Bone marrow (tissue), 2 donors: ENCODE measurements around the gene KRTAP2-1.
"Not testable (repeated sequence)": the region's sequence is repeated elsewhere in the genome, so short reads cannot be mapped to it uniquely, and the experiment has no call there.

ENCODE experiments used
- DNase-seq, 2 donors: peaks; one replicate each; lab custom pipeline; 2025; lab: John Stamatoyannopoulos, UW

The KRTAP2-1 gene, protein sequence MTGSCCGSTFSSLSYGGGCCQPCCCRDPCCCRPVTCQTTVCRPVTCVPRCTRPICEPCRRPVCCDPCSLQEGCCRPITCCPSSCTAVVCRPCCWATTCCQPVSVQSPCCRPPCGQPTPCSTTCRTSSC

DNA sequence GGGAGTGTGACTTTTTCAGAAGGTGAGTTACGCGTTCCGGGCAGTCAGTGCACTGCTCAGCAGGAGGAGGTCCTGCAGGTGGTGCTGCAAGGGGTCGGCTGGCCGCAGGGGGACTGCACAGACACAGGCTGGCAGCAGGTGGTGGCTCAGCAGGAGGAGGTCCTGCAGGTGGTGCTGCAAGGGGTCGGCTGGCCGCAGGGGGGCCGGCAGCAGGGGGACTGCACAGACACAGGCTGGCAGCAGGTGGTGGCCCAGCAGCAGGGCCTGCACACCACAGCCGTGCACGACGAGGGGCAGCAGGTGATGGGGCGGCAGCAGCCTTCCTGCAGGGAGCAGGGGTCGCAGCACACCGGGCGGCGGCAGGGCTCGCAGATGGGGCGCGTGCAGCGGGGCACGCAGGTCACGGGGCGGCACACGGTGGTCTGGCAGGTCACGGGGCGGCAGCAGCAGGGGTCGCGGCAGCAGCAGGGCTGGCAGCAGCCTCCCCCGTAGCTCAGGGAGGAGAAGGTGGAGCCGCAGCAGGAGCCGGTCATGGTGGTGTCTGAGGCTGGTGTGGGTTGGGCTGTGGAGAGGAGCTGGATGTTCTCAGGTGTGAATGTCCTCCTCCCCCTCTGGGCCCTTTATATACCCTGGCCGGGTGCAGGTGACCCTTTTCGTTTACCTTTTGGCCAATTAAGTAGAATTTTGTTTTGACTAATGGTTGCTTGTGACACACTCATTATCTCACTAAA is at the start of gene KRTAP2-1:
KRTAP2-1 (minus strand) TSS at position 582 of the 731 bp plus-strand sequence; CDS start at position 533, 49 bp downstream.
- not testable (repeated sequence) for DNase-seq

DNA sequence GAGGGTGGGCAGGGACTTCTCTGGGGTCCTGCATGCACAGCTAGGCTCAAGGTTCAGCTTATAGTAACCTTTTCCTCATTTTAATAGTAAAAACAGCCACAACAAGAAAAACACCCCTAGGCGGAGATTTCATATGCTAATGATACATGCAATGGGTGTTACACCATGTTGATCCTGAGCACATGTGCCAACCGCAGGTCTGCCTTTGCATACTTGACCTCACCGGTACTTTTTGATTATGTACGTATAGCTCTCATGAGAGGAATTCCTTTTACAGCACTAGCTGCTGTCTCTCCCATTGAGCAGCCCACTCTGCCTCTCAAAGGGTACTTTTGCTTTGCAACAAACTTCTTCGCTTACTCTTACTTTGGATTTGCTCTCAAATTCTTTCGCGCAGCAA is 48.9 kb upstream of the KRTAP2-1 start:
- no peak for DNase-seq

DNA sequence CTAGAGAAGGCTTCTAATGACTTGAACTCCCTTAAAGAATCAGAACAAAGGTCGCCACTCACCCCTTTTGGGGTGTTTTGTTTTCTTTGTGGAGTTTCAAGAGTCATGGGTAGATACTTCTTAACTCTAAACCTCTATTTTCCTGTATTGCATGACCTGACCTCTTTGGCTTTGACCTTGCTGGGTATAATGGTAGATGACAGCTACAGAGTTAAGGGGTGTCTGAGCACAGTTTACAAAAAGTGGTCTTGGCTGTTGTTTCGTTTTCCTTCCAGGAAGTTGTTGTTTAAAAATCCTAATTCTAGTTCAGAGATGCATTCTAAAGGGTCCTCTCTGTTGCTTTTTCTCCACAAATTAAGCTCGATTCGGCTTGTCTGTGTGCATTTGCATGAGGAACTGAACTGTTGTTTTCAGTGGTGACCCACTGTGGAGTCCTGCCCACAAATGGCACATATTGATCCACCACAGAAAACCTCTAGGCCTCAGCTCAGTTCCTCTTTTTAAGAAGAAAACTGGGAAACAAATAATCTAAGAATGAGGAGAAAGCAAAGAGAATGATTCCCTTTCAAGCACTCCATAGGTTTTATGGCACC is 41.7 kb upstream of the KRTAP2-1 start:
- not testable (repeated sequence) for DNase-seq

DNA sequence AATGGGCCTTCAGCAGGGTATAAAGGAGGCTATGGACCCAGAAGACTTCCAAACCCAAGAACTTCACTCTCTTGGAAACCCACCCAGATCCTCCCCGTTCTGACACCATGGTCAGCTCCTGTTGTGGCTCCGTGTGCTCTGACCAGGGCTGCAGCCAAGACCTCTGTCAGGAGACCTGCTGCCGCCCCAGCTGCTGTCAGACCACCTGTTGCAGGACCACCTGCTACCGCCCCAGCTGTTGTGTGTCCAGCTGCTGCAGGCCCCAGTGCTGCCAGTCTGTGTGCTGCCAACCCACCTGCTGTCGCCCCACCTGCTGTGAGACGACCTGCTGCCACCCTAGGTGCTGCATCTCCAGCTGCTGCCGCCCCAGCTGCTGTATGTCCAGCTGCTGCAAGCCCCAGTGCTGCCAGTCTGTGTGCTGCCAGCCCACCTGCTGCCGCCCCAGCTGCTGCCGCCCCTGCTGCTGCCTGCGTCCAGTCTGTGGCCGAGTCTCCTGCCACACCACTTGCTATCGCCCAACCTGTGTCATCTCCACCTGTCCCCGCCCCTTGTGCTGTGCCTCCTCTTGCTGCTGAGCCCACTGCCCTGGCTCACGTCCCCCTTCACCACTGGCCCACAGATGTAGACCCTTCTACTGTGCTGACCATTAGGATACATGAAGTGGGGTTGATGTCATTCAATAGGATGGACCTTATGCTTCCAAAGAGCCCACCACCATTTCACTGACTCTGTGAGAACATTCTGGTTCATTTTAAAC is 37.2 kb upstream of the KRTAP2-1 start, which contains the start of gene KRTAP4-7:
KRTAP4-7 (plus strand) TSS at position 51 of the 757 bp plus-strand sequence; CDS start at position 108, 57 bp downstream.
- not testable (repeated sequence) for DNase-seq

DNA sequence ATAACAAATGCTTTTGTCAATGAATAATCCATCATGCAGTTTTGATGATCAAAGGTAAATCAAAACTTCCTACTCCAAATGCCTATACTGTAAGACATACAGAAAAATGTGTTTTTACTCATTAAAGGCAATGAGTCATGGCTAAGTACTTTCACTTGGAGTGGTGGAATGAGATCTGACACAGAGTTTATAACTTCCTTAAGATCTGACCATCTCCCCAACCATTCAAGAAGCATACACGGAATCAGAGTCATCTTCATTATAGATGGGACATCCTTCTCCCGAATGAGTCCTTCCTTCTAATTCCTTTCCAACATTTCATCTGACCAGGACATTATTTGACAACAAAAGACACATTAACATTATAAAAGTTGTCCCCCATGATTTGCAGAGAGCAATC is 36.3 kb upstream of the KRTAP2-1 start:
- DNase-seq, result not testable (repeated sequence)

DNA sequence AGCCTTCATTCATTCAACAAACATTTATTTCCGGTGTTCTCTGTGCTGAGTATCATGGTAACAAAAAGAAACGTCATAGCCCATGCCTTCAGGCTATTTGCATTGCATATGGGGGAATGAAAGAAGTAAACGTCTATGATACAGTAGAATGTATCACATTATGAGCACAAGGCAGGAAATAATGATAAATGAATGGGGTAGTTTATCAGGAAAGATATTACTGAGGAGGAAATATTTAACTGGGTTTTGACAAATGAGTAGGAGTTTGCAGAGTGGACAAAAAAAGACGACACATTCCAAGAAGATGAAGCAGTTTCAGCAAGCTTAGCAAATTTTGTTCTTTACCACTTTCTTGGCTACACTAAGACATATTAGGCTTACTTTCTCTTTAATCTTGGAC is 35.5 kb upstream of the KRTAP2-1 start:
- no peak for DNase-seq

DNA sequence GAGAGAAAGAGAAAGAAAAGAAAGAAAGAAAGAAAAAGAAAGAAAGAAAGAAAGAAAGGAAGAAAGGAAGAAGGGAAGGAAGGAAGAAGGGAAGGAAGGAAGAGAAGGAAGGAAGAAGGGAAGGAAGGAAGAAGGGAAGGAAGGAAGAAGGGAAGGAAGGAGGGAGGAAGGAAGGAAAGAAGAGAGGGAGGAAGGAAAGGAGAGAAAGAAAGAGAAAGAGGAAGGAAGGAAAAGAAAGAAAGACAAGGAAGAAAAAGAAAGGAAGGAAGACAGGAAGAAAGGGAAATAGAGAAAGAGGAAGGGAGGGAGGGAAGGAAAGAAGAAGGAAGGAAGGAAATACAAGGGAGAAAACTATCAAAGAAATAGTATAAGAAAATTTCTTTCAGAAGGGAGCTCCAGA is 29.7 kb upstream of the KRTAP2-1 start:
- no peak for DNase-seq

DNA sequence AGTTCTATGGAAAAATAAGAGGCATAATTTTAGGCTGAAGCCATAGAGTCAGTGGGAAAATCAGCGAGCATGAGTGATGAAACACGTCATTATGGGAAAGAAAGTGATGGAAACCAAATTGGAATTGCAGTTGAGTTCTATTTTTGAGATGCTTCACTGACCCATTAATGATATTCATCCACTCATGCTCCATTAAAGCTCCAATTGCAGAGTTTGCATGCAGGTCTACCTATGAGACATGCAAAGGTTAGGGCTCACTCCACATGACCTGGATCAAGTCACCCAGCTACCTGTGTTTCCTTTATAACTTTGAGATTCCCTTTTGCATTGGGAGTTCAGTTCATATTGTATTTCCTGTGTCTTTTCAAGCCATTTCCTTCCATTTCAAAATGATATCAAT is 26.6 kb upstream of the KRTAP2-1 start:
- no peak for DNase-seq

DNA sequence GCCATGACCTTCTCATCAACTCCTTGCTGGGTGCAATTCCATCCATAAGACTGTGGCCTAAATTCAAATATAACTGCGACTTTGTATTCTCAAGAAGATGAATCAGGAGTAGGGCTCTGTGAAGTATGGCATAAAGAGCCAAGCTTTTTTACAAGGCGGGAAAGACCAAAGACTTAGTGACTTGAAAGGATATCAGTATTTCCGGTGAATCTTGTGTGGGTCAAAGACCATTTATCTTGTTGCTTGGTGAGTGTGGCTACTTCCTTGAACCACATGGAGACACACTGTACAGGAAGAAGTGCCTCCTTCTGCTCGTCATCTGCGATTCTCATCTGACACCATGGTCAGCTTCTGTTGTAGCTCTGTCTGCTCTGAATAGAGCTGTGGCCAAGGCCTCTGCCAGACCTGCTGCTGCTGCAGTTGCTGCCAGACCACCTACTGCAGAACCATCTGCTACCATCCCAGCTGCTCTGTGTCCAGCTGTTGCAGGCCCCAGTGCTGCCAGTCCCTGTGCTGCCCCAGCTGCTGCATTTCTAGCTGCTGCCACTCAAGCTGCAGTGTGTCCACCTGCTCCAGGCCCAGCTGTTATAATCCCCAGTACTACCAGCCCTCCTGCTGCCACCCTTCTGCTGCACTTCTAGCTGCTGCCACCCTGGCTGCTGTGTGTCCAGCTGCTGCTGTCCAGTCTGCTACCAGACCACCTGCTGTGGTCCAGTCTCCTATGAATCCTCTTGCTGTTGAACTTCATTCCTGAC is 24.7 kb upstream of the KRTAP2-1 start:
- DNase-seq, result no peak

DNA sequence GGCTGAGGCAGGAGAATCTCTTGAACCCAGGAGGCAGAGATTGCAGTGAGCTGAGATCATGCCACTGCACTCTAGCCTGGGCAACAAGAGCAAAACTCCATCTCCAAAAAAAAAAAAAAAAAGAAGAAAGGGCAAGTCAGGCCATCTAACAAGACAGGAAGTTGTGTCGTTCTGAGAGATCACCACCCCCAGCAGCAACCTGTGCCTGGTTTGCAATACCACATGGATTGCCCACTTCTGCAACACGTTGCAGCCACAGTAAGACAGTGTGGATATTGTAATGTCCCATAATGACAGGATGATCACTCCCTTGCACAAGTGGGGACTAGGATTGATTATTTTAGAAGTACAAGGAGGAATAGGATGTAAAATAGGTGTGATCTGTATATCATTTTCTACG is 21.9 kb upstream of the KRTAP2-1 start:
- no peak for DNase-seq

DNA sequence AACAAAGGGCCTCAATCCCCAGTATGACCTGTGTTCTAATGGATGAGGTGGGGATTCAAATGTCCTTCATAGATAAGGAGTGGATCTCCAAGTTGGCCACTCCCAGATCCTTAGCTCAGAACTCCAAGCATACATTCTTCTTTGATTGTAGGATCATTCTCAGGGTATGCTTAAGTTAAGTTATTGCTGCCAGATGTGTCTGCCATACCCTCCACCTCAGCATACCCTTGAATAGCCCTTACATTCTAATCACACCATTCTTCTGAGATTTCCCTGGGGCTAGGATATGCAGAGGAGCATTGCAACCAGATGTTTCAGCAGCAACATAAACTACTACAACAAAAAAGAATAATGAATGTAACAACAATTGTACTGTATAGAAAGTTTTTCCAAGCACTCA is 20.2 kb upstream of the KRTAP2-1 start:
- no peak for DNase-seq

DNA sequence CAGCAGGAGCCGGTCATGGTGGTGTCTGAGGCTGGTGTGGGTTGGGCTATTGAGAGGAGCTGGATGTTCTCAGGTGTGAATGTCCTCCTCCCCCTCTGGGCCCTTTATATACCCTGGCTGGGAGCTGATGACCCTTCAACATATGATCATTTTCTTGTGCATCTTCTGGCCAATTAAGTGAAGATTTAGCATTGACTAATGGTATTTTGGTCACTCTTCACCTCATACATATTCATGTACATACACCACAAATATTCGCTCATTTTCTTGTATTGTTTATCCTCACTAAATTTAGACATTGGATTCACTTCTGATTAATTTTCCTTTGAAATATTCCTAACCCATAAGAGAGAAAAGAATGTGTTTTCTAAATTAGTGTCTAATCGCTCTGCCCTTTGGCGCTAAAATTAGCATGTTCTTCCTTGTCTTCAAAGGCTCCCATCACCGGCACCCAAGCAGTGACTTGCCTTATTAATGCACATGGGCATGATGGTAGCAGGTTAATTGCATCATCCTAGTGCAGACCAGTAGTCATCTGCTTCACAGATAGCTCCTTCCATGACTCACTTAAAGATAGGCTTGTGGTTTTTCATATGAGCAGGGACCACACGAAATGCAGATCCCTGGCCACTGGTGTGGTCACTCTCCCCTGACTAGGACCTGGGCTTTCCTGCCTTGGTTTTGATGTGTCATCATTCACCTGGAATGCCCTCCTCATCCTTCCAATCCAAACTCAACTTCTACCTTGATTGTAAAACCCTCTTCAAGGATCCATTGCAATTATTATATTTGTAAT is 18.9 kb upstream of the KRTAP2-1 start, which contains the start of gene KRTAP2-4:
KRTAP2-4 (minus strand) TSS at position 51 of the 796 bp plus-strand sequence; CDS start at position 17, 34 bp downstream.
- DNase-seq, result no peak

DNA sequence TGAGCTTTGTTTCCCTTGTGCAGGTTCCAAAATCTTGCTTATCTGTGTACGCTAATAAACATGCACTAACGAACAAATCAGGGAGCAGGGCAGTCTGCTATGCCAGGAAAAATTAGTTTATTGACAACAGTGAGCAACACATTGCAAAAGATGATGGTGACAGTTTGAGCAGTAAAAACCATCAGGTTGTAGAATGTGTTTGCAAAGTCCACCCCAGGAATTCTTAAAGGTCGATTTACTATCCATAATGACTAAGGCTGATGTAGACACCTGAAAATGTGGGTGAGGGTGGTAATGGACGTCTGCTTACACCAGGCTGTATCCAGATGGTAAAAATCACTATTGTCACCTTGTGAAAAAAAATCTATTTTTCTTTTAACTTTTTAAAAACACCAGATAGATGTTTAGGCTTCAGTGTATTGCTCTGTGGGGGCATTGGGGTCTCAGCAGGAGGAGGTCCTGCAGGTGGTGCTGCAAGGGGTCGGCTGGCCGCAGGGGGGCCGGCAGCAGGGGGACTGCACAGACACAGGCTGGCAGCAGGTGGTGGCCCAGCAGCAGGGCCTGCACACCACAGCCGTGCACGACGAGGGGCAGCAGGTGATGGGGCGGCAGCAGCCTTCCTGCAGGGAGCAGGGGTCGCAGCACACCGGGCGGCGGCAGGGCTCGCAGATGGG is 18.0 kb upstream of the KRTAP2-1 start:
- DNase-seq, result not testable (repeated sequence)

DNA sequence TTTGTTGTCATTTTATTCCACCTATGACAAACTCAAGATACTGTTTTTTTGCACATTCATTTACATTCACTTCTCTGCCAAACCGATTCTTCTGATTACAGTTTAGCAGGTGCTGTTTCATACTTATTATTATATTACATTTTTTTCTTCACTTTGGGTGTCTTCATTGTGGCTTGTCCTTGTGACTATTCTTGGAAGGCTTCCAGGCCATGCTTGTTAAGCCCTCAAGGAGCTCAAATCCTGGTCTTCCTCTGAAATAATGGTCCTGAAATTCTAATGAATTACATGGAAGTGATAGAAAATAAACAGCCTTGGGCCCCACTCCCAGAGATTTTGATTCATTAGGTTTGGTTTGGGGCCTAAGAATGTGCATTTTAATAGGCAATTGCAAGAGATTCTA is 17.2 kb upstream of the KRTAP2-1 start:
- DNase-seq, result no peak

DNA sequence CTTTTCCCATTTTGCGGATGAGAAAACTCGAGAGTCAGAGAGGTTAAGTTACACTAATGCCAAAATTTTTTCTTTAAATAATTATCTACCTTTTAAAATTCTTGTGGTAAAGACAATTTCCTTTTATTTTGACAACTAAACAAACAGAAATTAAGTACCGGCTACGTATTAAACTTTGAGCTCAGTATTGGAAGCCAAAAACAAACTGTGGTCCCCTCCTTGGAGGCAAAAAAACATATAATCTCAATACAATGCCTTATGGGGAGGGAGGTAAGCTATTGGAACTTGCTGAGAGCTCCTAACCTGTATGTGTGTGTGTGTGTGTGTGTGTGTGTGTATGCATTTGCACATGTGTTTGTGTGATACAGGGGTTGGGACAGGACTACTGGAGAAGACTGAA is 16.3 kb upstream of the KRTAP2-1 start:
- no peak for DNase-seq

DNA sequence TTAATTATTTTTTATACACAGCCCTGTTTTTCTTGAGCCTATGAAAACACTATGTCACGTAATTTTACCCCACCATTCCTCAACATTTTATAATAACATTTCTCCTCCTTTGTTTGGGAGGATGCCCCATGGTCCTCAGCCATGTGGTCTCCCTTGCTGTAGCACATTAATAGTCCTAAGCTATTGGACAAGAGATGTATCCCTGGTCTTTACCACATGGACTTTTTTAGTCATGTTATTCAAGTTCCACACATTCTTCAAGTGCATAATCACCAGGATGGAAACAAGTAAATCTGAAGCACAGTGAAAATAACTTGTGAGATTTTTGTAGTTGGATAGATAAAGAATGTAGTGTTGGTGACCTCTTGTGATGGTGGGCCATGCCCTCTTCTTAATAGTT is 14.8 kb upstream of the KRTAP2-1 start:
- no peak for DNase-seq

DNA sequence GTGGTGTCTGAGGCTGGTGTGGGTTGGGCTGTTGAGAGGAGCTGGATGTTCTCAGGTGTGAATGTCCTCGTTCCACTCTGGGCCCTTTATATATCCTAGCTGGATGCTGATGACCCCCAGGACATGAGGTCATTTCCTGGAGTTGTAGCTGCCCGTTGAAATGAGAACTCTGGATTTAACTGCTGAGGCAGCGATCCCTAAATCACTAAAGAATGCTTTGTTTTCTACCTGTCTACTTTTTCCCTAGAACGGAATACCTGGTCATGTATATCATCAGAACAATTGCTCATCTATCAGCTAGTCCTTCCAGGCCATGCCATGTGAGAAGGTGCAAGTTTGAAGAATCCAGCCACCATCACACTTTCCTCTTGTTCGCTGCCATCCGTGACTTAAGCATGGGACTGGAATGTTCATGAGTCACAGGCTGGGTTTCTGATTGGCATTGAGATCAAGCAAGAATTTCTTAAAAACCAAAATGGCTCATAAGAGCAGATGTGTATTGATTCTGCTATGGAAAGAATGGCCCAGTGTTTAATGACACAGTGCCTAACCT is 13.0 kb upstream of the KRTAP2-1 start, which contains the start of gene KRTAP2-3:
KRTAP2-3 (minus strand) TSS at position 63 of the 553 bp plus-strand sequence. CDS start 64 bp downstream, outside the sequence.
- no peak for DNase-seq

DNA sequence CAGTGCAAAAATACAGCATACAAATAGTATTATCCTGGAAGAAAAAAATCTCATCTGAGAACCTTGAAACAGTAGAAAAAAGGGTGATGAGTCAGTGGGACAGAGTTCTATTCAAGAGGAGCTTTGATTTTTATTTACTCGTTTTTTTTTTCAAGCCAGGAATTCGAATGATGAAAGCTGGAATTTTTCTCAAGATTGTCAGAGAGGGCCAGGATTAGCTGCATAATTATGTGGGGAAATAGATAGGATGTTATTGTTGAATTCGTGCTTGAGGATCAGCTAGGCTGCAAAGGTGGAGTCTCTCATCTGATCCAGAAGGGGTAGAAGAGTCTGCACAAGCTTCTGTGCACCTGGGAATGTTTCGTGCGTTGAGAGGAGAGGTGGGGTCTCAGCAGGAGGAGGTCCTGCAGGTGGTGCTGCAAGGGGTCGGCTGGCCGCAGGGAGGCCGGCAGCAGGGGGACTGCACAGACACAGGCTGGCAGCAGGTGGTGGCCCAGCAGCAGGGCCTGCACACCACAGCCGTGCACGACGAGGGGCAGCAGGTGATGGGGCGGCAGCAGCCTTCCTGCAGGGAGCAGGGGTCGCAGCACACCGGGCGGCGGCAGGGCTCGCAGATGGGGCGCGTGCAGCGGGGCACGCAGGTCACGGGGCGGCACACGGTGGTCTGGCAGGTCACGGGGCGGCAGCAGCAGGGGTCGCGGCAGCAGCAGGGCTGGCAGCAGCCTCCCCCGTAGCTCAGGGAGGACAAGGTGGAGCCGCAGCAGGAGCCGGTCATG is 12.3 kb upstream of the KRTAP2-1 start:
- not testable (repeated sequence) for DNase-seq

DNA sequence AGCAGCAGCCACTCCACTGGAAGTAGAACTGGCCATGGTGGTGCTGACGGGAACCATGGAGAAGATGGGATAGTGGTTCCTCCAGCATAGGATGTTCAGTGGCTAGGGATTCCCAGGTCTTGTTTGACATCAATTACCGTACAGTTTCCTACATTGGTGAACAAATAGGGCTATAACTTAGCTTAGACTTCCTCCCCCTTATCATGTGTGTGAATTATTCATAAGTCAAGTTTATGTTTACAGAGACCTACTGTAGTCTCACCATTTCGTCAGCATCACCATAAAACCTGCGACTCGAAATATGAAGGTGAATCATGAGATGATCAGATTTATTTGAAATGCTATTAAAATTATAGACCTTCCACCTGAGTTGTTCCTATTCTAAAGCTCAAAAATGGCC is 11.6 kb upstream of the KRTAP2-1 start:
- DNase-seq, result no peak
